ENCODE data around the gene AIFM2. TPM values are rescaled to one million over a fixed set of nuclear protein-coding genes. Genes with fewer than 3 reads are reported as not detected.
"Not testable (repeated sequence)": the region's sequence is repeated elsewhere in the genome, so short reads cannot be mapped to it uniquely, and the experiment has no call there.

Gene AIFM2
- total RNA-seq, 1 donor from 2014 or later: 8.0 TPM

GRCh38 chr10:70162151-70162891 lies 29.7 kb upstream of the AIFM2 start:
- Mint-ChIP-seq H3K4me3 (peak overlapping the region; percentile 53), H3K4me1 (peaks cover 55% of the 10 kb centered on the region), H3K27ac (peak overlapping the region; percentile 88), H3K9me3 (no peaks in the 10 kb centered on the region), H3K36me3 (ENCODE audit: low read depth) (peaks cover 64% of the 10 kb centered on the region), H3K27me3 (no peaks in the 10 kb centered on the region)
- intact Hi-C loops (cut with micrococcal nuclease): loop anchor here (1.0 to 2.0 kb wide), 3 partner anchors 8 to 70 kb away; partner anchors contain the start of genes PPA1, SAR1A and TYSND1
- no peak for DNase-seq

GRCh38 chr10:70160798-70161197 lies 28.2 kb upstream of the AIFM2 start:
- peaks cover 69% of the 10 kb centered on the region for H3K36me3 Mint-ChIP-seq (ENCODE audit: low read depth)
- no peaks in the 10 kb centered on the region for H3K9me3 Mint-ChIP-seq
- peak overlapping the region; percentile 41 for H3K27ac Mint-ChIP-seq
- no peaks in the 10 kb centered on the region for H3K27me3 Mint-ChIP-seq
- H3K4me1 Mint-ChIP-seq: peaks cover 47% of the 10 kb centered on the region
- intact Hi-C loops (cut with micrococcal nuclease): no loop called here
- DNase-seq: no peak
- H3K4me3 Mint-ChIP-seq: peak overlapping the region; percentile 58

- intact Hi-C loops (cut with micrococcal nuclease); H3K4me3 Mint-ChIP-seq; H3K27me3 Mint-ChIP-seq; H3K9me3 Mint-ChIP-seq; H3K27ac Mint-ChIP-seq; DNase-seq: not testable (repeated sequence)
- H3K4me1 Mint-ChIP-seq: peaks cover 41% of the 10 kb centered on the region
- peaks cover 77% of the 10 kb centered on the region for H3K36me3 Mint-ChIP-seq (ENCODE audit: low read depth)
These were observed 26.7 kb upstream of the AIFM2 start for GRCh38 chr10:70159366-70159765.

- DNase-seq: no peak
- Mint-ChIP-seq H3K27ac (no peak overlapping the region), H3K4me3 (no peak overlapping the region), H3K27me3 (no peaks in the 10 kb centered on the region), H3K9me3 (no peaks in the 10 kb centered on the region), H3K36me3 (ENCODE audit: low read depth) (peaks cover 78% of the 10 kb centered on the region), H3K4me1 (peaks cover 32% of the 10 kb centered on the region)
- intact Hi-C loops (cut with micrococcal nuclease): no loop called here
These were observed 25.5 kb upstream of the AIFM2 start for GRCh38 chr10:70158113-70158512.

- peaks cover 14% of the 10 kb centered on the region for H3K4me1 Mint-ChIP-seq
- H3K4me3 Mint-ChIP-seq: no peak overlapping the region
- peaks cover 82% of the 10 kb centered on the region for H3K36me3 Mint-ChIP-seq (ENCODE audit: low read depth)
- no peak for DNase-seq
- no peaks in the 10 kb centered on the region for H3K9me3 Mint-ChIP-seq
- intact Hi-C loops (cut with micrococcal nuclease): no loop called here
- no peak overlapping the region for H3K27ac Mint-ChIP-seq
- no peaks in the 10 kb centered on the region for H3K27me3 Mint-ChIP-seq
These were observed 22.7 kb upstream of the AIFM2 start for GRCh38 chr10:70155255-70155838.

- H3K27ac Mint-ChIP-seq: no peak overlapping the region
- peaks cover 2% of the 10 kb centered on the region for H3K27me3 Mint-ChIP-seq
- H3K4me3 Mint-ChIP-seq: no peak overlapping the region
- no peak for DNase-seq
- H3K4me1 Mint-ChIP-seq: peaks cover 19% of the 10 kb centered on the region
- intact Hi-C loops (cut with micrococcal nuclease): loop anchor here (5.0 kb wide), 1 partner anchor 44 kb away; no protein-coding TSS in a partner anchor
- H3K36me3 Mint-ChIP-seq (ENCODE audit: low read depth): peaks cover 31% of the 10 kb centered on the region
- H3K9me3 Mint-ChIP-seq: no peaks in the 10 kb centered on the region
These were observed 15.9 kb upstream of the AIFM2 start for GRCh38 chr10:70148516-70148915.

- Mint-ChIP-seq H3K27ac (peak overlapping the region; percentile 95), H3K4me1 (peaks cover 16% of the 10 kb centered on the region), H3K36me3 (ENCODE audit: low read depth) (peaks cover 20% of the 10 kb centered on the region), H3K27me3 (peaks cover 2% of the 10 kb centered on the region), H3K9me3 (no peaks in the 10 kb centered on the region), H3K4me3 (peak overlapping the region; percentile 94)
- intact Hi-C loops (cut with micrococcal nuclease): loop anchor here (5.0 kb wide), 1 partner anchor 45 kb away; no protein-coding TSS in a partner anchor
- DNase-seq: no peak
These were observed 14.6 kb upstream of the AIFM2 start for GRCh38 chr10:70147259-70147625.

GRCh38 chr10:70146489-70147258 lies 14.0 kb upstream of the AIFM2 start, which contains the start of gene TYSND1:
TYSND1 (minus strand) TSS chr10:70146700; CDS start chr10:70146586, 114 bp downstream.
- Mint-ChIP-seq H3K36me3 (ENCODE audit: low read depth) (peaks cover 17% of the 10 kb centered on the region), H3K27ac (peak within 1 kb of the TSS; percentile 97), H3K4me1 (peaks cover 16% of the 10 kb centered on the region), H3K9me3 (no peaks in the 10 kb centered on the region), H3K4me3 (peak within 1 kb of the TSS; percentile 94), H3K27me3 (peaks cover 2% of the 10 kb centered on the region)
- intact Hi-C loops (cut with micrococcal nuclease): loop anchor here (1.0 to 5.0 kb wide), 6 partner anchors 14 to 258 kb away; partner anchors contain the start of genes AIFM2, EIF4EBP2 and SAR1A
- peak; percentile 98 for DNase-seq

- peak overlapping the region; percentile 97 for H3K27ac Mint-ChIP-seq
- peaks cover 2% of the 10 kb centered on the region for H3K27me3 Mint-ChIP-seq
- H3K4me3 Mint-ChIP-seq: peak overlapping the region; percentile 94
- intact Hi-C loops (cut with micrococcal nuclease): loop anchor here (1.0 to 5.0 kb wide), 6 partner anchors 14 to 258 kb away; partner anchors contain the start of genes AIFM2, EIF4EBP2 and SAR1A
- DNase-seq: peak; percentile 93
- H3K4me1 Mint-ChIP-seq: peaks cover 16% of the 10 kb centered on the region
- H3K9me3 Mint-ChIP-seq: no peaks in the 10 kb centered on the region
- peaks cover 11% of the 10 kb centered on the region for H3K36me3 Mint-ChIP-seq (ENCODE audit: low read depth)
These were observed 13.3 kb upstream of the AIFM2 start for GRCh38 chr10:70145666-70146488.

GRCh38 chr10:70145166-70145665 lies 12.6 kb upstream of the AIFM2 start:
- H3K4me1 Mint-ChIP-seq: peaks cover 16% of the 10 kb centered on the region

GRCh38 chr10:70144372-70145110 lies 11.9 kb upstream of the AIFM2 start:
- Mint-ChIP-seq H3K27me3 (peaks cover 2% of the 10 kb centered on the region), H3K4me3 (peak overlapping the region; percentile 94), H3K36me3 (ENCODE audit: low read depth) (peaks cover 3% of the 10 kb centered on the region), H3K27ac (peak overlapping the region; percentile 79), H3K9me3 (no peaks in the 10 kb centered on the region), H3K4me1 (peaks cover 16% of the 10 kb centered on the region)
- DNase-seq: no peak
- intact Hi-C loops (cut with micrococcal nuclease): loop anchor here (5.0 kb wide), 1 partner anchor 48 kb away; no protein-coding TSS in a partner anchor

More at GRCh38 chr10:70145166-70145665, 12.6 kb upstream of the AIFM2 start:
- H3K36me3 Mint-ChIP-seq (ENCODE audit: low read depth): peaks cover 8% of the 10 kb centered on the region
- no peaks in the 10 kb centered on the region for H3K9me3 Mint-ChIP-seq
- DNase-seq: no peak
- H3K4me3 Mint-ChIP-seq: peak overlapping the region; percentile 94
- peak overlapping the region; percentile 79 for H3K27ac Mint-ChIP-seq
- H3K27me3 Mint-ChIP-seq: peaks cover 2% of the 10 kb centered on the region
- intact Hi-C loops (cut with micrococcal nuclease): loop anchor here (5.0 kb wide), 1 partner anchor 47 kb away; no protein-coding TSS in a partner anchor

- Mint-ChIP-seq H3K9me3 (no peaks in the 10 kb centered on the region), H3K4me1 (peaks cover 16% of the 10 kb centered on the region), H3K27me3 (peaks cover 2% of the 10 kb centered on the region), H3K27ac (no peak overlapping the region), H3K4me3 (no peak overlapping the region), H3K36me3 (ENCODE audit: low read depth) (peaks cover 4% of the 10 kb centered on the region)
- no peak for DNase-seq
- intact Hi-C loops (cut with micrococcal nuclease): no loop called here
These were observed 9.9 kb upstream of the AIFM2 start for GRCh38 chr10:70142555-70142954.

Measured in activated CD4-positive, alpha-beta T cell treated with anti-CD3 and anti-CD28 coated beads, Interleukin-2, amount 10 ng/mL, durations not matched to agents 24 days and 14 days (primary cell).